HUES48 (cell line): ENCODE measurements around the gene BACH2.
"Not testable (repeated sequence)": the region's sequence is repeated elsewhere in the genome, so short reads cannot be mapped to it uniquely, and the experiment has no call there.

Experiments
- H3K27ac ChIP-seq: one replicate; pipeline ENCODE4 v1.7.0; 2013; ENCODE audit warnings: low read depth, low read length, inconsistent platforms
- H3K27me3 ChIP-seq: 2 replicates; pipeline ENCODE4 v1.6.1; 2013; ENCODE audit warnings: mild to moderate bottlenecking, low read length; ENCODE audit not compliant: control insufficient read depth, insufficient read depth
- H3K36me3 ChIP-seq: 2 replicates; pipeline ENCODE4 v1.6.1; 2013; ENCODE audit warnings: low read length; ENCODE audit not compliant: control insufficient read depth, insufficient read depth
- H3K4me1 ChIP-seq: 2 replicates; pipeline ENCODE4 v1.6.1; 2013; ENCODE audit warnings: mild to moderate bottlenecking, low read length; ENCODE audit not compliant: control insufficient read depth, insufficient read depth
- H3K4me3 ChIP-seq: 2 replicates; pipeline ENCODE4 v1.5.1; 2013; ENCODE audit warnings: mild to moderate bottlenecking, low read depth, low read length
- H3K9ac ChIP-seq: 2 replicates; pipeline ENCODE4 v1.6.1; 2013; ENCODE audit warnings: mild to moderate bottlenecking, low read depth, low read length, moderate library complexity
- H3K9me3 ChIP-seq: 2 replicates; pipeline ENCODE4 v1.6.1; 2013; ENCODE audit warnings: low read length; ENCODE audit not compliant: control insufficient read depth, insufficient read depth

BACH2 gene

DNA sequence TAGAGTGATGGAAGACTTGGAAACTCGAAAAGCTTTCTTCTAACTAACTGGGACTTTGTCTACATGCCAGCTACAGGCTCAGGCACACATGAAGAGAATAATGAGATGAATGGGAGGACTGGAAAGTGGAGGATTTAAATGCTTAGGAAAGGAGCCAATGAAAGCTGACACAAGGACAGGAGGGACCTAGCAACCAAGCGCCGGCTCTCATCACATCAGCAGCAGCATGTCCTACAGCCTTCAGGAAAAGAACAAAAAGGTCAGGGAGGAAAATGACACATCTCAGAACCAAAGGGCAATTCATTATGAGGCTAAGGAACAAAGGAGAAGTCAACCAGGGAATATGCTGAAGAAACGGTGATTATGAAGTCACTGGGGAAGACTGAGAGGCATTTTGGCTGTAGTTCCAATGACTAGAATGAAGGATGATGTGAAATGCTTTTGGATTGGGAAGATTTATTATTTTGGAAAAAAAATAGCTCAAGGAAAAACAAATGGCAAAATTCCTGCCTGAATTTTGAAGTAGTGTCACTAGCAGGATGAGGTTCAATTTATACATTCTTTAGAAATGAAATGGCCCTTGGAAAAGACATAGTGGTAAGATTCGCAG lies 5.7 kb downstream of the BACH2 start:
- Histone ChIP-seq H3K4me3 (no peak overlapping the region), H3K4me1 (peaks cover 41% of the 10 kb centered on the region), H3K27me3 (peaks cover 30% of the 10 kb centered on the region), H3K27ac (no peak overlapping the region), H3K9me3 (no peaks in the 10 kb centered on the region), H3K9ac (no peak overlapping the region), H3K36me3 (no peaks in the 10 kb centered on the region)

DNA sequence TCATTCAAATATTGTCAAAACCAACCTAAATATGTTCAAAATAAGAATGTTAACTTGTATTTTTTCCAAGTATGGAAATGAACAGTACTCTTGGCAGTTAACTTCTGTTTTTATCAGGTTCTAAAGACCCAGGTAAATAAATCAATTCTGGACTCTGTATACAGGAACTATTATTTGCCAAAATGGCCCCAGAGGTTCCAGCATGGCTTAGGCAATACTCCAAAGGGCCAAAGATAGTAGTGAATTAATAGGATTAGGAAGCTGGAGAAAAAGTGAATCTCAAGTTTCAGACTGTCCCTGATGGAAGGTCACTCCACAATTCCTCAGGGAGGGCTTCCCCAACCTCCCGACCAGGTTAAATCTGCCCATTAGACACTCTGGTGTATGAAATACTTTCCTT lies 6.7 kb downstream of the BACH2 start:
- H3K27me3 ChIP-seq: peaks cover 19% of the 10 kb centered on the region
- no peak overlapping the region for H3K4me3 ChIP-seq
- no peaks in the 10 kb centered on the region for H3K36me3 ChIP-seq
- peaks cover 51% of the 10 kb centered on the region for H3K4me1 ChIP-seq
- H3K9ac ChIP-seq: no peak overlapping the region
- no peak overlapping the region for H3K27ac ChIP-seq
- H3K9me3 ChIP-seq: no peaks in the 10 kb centered on the region

DNA sequence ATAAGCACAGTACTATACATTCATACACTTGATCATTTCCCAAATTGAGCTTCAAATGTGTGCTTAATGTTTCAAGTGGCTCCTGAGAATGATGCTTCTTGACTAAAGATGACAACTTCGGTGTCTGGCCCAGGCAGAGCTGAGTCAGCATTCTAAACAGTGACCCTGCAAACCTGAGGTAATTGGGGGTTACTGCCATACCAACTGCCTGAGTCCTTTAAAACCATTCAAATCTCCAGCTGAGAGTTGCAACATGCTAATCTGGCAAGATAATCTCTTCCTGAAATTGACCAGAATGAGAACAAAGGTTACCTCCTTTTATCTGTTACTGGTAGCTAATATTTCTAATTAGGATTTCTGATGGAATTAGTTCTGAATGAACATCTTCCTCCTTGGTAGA lies 8.2 kb downstream of the BACH2 start:
- Histone ChIP-seq H3K9ac (no peak overlapping the region), H3K27me3 (peaks cover 4% of the 10 kb centered on the region)

GRCh38 chr6:90286884-90287488 lies 9.7 kb downstream of the BACH2 start:
- no peak overlapping the region for H3K4me3 ChIP-seq

More for the DNA sequence above, 8.2 kb downstream of the BACH2 start:
- Histone ChIP-seq H3K36me3 (no peaks in the 10 kb centered on the region), H3K4me1 (peaks cover 52% of the 10 kb centered on the region), H3K4me3 (no peak overlapping the region; the same call in 1 of the 2 replicates), H3K27ac (peak overlapping the region; percentile 31), H3K9me3 (no peaks in the 10 kb centered on the region)

DNA sequence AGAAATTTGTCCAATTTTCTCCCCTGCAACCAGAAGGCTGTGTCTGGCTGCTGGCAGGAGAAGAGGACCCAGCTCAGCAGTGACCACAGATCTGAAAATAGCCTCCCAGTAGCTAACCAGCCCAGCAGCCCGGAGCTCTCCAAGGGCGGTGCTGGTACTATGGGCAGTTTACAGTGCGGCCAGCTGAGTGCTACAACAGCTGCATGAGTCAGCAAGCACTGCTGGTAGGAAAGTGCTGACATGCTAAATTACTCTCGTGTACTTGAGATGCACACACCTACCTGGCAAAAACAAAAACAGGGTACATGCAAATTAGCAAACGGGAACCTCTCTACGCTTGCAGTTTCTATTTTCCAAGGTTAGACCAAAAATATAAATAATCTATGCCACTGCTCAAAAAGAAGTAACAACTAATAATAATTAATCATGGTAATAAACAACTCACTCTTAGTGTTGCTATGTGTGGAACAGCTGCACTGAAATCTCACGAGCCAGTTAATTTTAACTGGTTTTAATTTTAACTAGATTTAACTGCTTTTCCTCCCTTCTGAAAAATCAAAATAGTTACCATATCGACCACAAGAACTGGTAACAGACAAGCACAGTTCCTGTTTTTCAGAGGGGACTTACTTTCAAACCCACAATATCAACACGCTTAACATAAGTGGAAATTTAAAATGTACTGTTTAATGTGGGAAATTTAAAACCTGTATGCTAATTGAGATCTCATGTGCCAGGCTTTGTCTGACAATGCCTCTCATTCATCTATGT lies 10.8 kb downstream of the BACH2 start:
- Histone ChIP-seq H3K27me3 (no peaks in the 10 kb centered on the region), H3K36me3 (no peaks in the 10 kb centered on the region), H3K9me3 (no peaks in the 10 kb centered on the region), H3K4me1 (peaks cover 51% of the 10 kb centered on the region), H3K9ac (0 out of 2 replicates have a peak overlapping the region, but pooled peaks have one; percentile 18), H3K4me3 (no peak overlapping the region; the same call in 1 of the 2 replicates), H3K27ac (peak overlapping the region; percentile 76)

More at GRCh38 chr6:90286884-90287488, 9.7 kb downstream of the BACH2 start:
- Histone ChIP-seq H3K9me3 (no peaks in the 10 kb centered on the region), H3K27me3 (no peaks in the 10 kb centered on the region), H3K9ac (no peak overlapping the region), H3K27ac (no peak overlapping the region), H3K36me3 (no peaks in the 10 kb centered on the region), H3K4me1 (peaks cover 51% of the 10 kb centered on the region)

GRCh38 chr6:90285042-90285481 lies 11.6 kb downstream of the BACH2 start:
- H3K9me3 ChIP-seq: no peaks in the 10 kb centered on the region
- H3K36me3 ChIP-seq: no peaks in the 10 kb centered on the region
- H3K4me3 ChIP-seq: no peak overlapping the region; the same call in 1 of the 2 replicates
- H3K9ac ChIP-seq: 0 out of 2 replicates have a peak overlapping the region, but pooled peaks have one; percentile 18
- H3K27me3 ChIP-seq: no peaks in the 10 kb centered on the region
- peak overlapping the region; percentile 76 for H3K27ac ChIP-seq
- H3K4me1 ChIP-seq: peaks cover 51% of the 10 kb centered on the region

DNA sequence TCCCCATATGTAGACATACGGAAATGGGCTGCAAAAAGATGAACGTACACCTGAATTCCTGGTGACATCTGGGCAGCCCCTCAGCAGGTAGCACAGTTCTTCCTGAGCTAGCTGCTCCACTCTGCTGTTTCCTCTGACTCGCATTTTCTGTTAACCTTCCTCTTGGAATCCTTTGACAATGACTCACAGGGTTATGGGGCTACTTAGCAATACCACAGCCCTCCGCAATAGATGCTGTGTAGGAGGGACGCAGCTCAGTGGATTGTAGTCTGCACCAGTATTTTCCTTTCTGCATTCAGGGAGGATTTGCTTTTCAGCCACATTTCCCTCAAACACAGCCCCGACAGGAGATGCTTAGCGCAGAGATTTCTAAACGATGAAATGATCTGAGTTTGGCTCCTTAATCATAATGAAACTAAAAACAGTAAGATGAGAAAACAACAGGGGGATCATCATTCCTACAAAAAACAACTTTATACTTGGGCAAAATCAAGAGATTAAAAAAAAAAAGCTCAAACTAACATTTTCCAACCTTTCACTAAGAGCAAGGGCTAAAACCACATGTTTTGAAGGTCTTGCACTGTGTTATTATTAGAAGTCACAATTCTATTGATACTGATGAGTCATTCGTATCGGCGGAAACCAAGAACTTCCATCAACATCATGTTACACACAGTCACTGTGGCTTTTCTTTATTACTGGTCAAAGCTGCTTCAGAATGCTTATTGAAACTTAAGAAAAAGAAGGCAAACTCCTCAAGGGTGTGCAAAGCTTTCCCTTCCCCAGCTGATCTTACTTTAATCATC lies 12.2 kb downstream of the BACH2 start:
- no peaks in the 10 kb centered on the region for H3K9me3 ChIP-seq
- H3K27ac ChIP-seq: peak overlapping the region; percentile 79
- no peaks in the 10 kb centered on the region for H3K27me3 ChIP-seq
- H3K9ac ChIP-seq: peak overlapping the region; percentile 14
- peaks cover 51% of the 10 kb centered on the region for H3K4me1 ChIP-seq
- H3K4me3 ChIP-seq: no peak overlapping the region; the same call in 1 of the 2 replicates
- H3K36me3 ChIP-seq: no peaks in the 10 kb centered on the region

DNA sequence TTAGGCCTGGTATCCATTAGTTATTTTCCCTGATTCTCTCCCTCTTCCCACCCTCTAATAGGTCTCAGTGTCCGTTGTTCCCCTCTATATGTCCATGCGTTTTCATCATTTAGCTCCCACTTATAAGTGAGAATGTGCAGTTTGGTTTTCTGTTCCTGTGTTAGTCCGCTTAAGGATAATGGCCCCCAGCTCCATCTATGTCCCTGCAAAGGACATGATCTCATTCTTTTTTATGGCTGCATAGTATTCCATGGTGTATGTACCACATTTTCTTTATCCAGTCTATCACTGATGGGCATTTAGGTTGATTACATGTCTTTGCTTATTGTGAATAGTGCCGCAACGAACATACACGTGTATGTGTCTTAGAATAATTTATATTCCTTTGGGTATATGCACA lies 14.4 kb downstream of the BACH2 start:
- H3K27ac ChIP-seq, H3K36me3 ChIP-seq, H3K9ac ChIP-seq, H3K9me3 ChIP-seq, H3K4me3 ChIP-seq, H3K27me3 ChIP-seq: not testable (repeated sequence)
- peaks cover 32% of the 10 kb centered on the region for H3K4me1 ChIP-seq

GRCh38 chr6:90278129-90278528 lies 18.5 kb downstream of the BACH2 start:
- H3K36me3 ChIP-seq: no peaks in the 10 kb centered on the region
- no peaks in the 10 kb centered on the region for H3K9me3 ChIP-seq
- no peaks in the 10 kb centered on the region for H3K4me1 ChIP-seq
- no peak overlapping the region for H3K27ac ChIP-seq
- no peak overlapping the region for H3K4me3 ChIP-seq
- H3K27me3 ChIP-seq: no peaks in the 10 kb centered on the region
- H3K9ac ChIP-seq: no peak overlapping the region

DNA sequence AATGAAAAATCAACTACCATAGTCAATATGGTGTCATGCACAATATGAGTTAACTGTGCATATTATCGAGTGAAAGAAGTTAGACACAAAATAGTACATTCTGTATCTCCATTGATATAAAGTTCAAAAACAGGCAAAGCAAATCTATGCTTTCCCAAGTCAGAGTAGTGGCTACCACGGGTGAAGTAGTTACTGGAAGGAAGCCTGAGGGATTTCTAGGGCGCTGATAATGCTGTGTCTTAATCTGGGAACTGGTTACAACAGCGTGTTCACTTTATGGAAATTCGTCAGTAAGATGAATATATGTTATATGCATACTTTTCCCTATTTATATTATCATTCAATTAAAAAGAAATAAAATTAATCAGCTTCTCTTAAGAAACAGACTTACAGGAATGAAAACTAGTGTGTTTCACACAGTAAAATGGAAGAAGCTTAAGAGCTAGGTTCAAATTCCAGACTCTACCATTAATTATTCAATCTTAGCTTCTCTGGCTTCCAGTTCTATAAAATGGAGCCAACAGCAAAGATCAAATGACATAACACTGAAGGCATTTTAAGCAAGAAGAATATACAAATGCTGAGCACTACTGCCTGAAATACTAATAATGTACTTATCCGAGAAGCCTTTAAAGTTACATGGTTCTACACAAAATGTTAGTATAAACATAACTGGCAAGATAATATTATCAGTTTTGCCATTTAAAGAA lies 19.2 kb downstream of the BACH2 start:
- Histone ChIP-seq H3K9me3 (no peaks in the 10 kb centered on the region), H3K4me1 (no peaks in the 10 kb centered on the region), H3K4me3 (no peak overlapping the region), H3K27ac (no peak overlapping the region), H3K27me3 (no peaks in the 10 kb centered on the region), H3K36me3 (no peaks in the 10 kb centered on the region), H3K9ac (no peak overlapping the region)
